ENCODE data around the gene TBX18.

The TBX18 gene

GRCh38 chr6:84657025-84657424, 107.4 kb downstream of the TBX18 start:
- TF ChIP-seq, protein P1, sequence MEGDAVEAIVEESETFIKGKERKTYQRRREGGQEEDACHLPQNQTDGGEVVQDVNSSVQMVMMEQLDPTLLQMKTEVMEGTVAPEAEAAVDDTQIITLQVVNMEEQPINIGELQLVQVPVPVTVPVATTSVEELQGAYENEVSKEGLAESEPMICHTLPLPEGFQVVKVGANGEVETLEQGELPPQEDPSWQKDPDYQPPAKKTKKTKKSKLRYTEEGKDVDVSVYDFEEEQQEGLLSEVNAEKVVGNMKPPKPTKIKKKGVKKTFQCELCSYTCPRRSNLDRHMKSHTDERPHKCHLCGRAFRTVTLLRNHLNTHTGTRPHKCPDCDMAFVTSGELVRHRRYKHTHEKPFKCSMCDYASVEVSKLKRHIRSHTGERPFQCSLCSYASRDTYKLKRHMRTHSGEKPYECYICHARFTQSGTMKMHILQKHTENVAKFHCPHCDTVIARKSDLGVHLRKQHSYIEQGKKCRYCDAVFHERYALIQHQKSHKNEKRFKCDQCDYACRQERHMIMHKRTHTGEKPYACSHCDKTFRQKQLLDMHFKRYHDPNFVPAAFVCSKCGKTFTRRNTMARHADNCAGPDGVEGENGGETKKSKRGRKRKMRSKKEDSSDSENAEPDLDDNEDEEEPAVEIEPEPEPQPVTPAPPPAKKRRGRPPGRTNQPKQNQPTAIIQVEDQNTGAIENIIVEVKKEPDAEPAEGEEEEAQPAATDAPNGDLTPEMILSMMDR (IDR thresholded peaks at IDR 0.05; ENCODE audit: low read depth, low read length), result no peak
- H3K4me3 ChIP-seq (ENCODE audit: low read depth, low read length), result no peak overlapping the region
- no peak for DNase-seq (ENCODE audit: low read depth, low spot score)
- in situ Hi-C loops (cut with HindIII; ENCODE audit: low sequenced_read_pairs), result no loop called here

DNA sequence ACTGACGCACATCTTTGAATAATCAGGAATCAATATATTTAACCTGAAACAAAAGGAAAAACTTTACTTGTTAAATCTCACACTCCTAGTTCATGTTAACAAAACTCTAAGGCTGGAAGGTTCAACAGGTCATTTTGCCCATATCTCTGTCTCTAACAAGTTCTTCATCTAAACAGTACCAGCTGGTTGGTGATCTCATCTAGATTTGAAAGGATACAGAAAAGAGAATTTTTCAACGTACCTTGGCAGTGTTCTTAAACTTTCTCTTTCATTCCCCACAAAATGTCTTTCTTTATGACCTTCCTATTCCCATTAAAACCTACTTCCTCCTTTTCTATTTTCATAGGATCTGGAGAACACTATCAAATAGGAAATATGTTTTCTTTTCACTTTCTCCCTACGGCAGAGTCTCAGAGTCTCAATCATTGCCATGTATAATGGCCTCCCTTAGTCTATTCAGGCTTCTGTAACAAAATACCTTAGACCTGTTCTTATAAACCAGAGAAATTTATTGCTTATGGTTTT, 111.3 kb downstream of the TBX18 start:
- TF ChIP-seq, protein P1 (IDR thresholded peaks at IDR 0.05; ENCODE audit: low read depth, low read length), result no peak
- in situ Hi-C loops (cut with HindIII; ENCODE audit: low sequenced_read_pairs), result no loop called here
- DNase-seq (ENCODE audit: low read depth, low spot score), result no peak
- H3K4me3 ChIP-seq (ENCODE audit: low read depth, low read length), result no peak overlapping the region

GRCh38 chr6:84652356-84653026, 111.9 kb downstream of the TBX18 start:
- TF ChIP-seq, protein P1 (IDR thresholded peaks at IDR 0.05; ENCODE audit: low read depth, low read length), result no peak
- peak; percentile 91 for DNase-seq (ENCODE audit: low read depth, low spot score)
- no peak overlapping the region for H3K4me3 ChIP-seq (ENCODE audit: low read depth, low read length)
- in situ Hi-C loops (cut with HindIII; ENCODE audit: low sequenced_read_pairs), result no loop called here

DNA sequence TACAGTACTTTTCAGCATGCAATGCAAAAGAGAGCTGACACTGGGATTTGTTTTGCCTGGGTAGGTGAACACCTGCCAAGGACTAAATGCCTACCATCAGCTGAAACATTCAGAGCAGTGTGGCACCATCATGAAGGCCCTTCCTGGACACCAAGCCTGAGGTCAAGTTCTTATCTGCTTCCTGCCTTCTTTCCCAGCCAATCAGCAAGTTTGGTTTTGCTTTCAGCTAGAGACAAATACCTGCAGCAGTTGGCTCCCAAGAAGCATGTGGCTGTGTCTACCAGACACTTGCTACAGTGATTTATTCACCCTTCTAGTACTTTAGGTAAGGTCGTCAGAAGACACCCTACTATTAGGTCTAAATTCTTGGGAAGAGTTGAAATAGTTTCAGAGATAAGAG, 112.8 kb downstream of the TBX18 start:
- H3K4me3 ChIP-seq (ENCODE audit: low read depth, low read length), result no peak overlapping the region
- no peak for DNase-seq (ENCODE audit: low read depth, low spot score)
- in situ Hi-C loops (cut with HindIII; ENCODE audit: low sequenced_read_pairs), result no loop called here
- TF ChIP-seq, protein P1 (IDR thresholded peaks at IDR 0.05; ENCODE audit: low read depth, low read length), result no peak

DNA sequence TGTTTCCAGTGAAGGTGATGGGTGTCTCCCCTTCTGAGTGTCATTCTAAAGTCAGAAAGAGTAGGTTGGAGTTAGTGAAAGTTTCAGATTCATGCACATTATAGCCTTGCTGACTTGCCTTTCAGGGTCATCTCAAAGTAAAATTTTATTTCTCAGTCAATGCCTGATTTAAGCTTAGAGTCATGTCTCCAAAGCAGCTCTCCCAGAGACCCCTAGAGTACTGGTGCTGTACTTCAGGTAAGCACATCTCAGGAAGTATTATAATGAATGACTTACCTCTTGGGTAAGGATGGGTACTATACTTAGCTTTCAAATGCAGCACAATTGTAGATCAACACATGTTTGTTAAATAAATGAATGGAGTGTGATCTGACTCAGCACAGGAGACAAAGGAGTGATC, 116.0 kb downstream of the TBX18 start:
- DNase-seq (ENCODE audit: low read depth, low spot score), result no peak
- TF ChIP-seq, protein P1 (IDR thresholded peaks at IDR 0.05; ENCODE audit: low read depth, low read length), result no peak
- in situ Hi-C loops (cut with HindIII; ENCODE audit: low sequenced_read_pairs), result no loop called here
- no peak overlapping the region for H3K4me3 ChIP-seq (ENCODE audit: low read depth, low read length)

DNA sequence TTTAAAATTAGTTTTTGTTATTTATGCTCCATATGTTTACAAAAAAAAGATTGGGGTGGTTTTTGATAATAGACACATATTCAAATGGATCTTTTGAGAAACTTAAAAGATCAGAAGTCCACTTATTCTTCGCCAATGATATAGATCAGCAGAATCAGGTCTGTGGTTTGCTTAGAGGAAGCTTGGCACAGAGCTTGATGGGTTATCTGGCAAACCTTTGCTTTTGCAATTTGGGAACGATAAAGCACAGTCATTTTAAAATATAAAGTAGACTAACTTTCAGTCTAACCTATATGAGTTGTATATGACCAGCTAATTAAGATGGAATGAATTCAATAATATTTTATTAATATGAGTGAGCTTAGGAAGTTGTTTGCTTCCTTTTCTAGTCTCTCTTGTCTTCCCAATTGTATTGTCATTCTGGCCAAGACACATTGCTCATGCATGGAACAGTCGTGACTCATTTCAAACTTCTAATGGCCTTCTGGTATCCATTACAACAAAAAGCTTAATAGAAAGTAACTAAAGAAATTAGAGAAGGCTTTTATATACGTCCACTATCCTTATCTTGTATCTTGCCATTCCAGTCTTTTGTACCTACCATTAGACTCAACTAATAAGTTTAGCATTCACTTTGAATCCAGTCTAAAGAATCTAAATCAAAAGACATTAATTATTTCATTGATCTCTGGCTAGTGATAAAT, 118.7 kb downstream of the TBX18 start:
- DNase-seq (ENCODE audit: low read depth, low spot score), result peak; percentile 74
- in situ Hi-C loops (cut with HindIII; ENCODE audit: low sequenced_read_pairs), result no loop called here
- H3K4me3 ChIP-seq (ENCODE audit: low read depth, low read length), result no peak overlapping the region
- TF ChIP-seq, protein P1 (IDR thresholded peaks at IDR 0.05; ENCODE audit: low read depth, low read length), result no peak
